ENCODE measurements around the gene PTPRK.

DNA sequence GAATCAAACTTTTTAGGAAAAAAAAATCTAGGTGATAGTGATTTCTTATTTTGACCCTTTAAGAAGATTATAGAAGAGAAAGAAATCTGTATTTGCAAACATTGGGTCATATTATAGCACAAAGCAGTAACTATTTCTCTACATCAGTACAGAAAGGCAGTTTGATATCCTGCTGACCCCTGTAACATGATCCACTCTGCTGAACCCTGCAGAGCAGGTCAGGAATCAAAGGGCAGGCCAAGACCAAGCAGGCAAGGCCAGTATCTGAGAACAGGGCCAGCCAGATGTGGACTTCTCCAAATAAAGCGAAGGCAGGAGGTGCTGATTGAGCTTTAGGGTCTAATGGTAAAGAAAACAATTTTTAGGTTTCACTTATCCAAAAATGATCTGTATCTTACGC lies 239.4 kb downstream of the PTPRK start:
- TF ChIP-seq, protein P1, sequence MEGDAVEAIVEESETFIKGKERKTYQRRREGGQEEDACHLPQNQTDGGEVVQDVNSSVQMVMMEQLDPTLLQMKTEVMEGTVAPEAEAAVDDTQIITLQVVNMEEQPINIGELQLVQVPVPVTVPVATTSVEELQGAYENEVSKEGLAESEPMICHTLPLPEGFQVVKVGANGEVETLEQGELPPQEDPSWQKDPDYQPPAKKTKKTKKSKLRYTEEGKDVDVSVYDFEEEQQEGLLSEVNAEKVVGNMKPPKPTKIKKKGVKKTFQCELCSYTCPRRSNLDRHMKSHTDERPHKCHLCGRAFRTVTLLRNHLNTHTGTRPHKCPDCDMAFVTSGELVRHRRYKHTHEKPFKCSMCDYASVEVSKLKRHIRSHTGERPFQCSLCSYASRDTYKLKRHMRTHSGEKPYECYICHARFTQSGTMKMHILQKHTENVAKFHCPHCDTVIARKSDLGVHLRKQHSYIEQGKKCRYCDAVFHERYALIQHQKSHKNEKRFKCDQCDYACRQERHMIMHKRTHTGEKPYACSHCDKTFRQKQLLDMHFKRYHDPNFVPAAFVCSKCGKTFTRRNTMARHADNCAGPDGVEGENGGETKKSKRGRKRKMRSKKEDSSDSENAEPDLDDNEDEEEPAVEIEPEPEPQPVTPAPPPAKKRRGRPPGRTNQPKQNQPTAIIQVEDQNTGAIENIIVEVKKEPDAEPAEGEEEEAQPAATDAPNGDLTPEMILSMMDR (optimal IDR thresholded peaks at IDR 0.05 in 1 of 3, IDR thresholded peaks at IDR 0.05 in 1 of 3, conservative IDR thresholded peaks at IDR 0.05 in 1 of 3; ENCODE audit: extremely low read depth in 1 of 3, insufficient read depth in 2 of 3, low read length in 3 of 3) = no peak
- TF ChIP-seq EZH2 (IDR thresholded peaks at IDR 0.05; ENCODE audit: low read length) = no peak

All from keratinocyte (primary cell).